ENCODE data around the gene ETV7. TPM values are rescaled to one million over a fixed set of nuclear protein-coding genes. Genes with fewer than 3 reads are reported as not detected.

ETV7 gene
- total RNA-seq, 2 donors from 2014 or later: 0.66 to 0.78 TPM

- H3K27me3 ChIP-seq: no peaks in the 10 kb centered on the region
- H3K27ac ChIP-seq: no peak overlapping the region
- H3K4me1 ChIP-seq: peaks cover 23% of the 10 kb centered on the region
- no peak for ATAC-seq
- no peaks in the 10 kb centered on the region for H3K36me3 ChIP-seq (replicated peaks in 1 of 2; ENCODE audit: insufficient read depth in 1 of 2, low read depth in 2 of 2)
- no peak for DNase-seq
- intact Hi-C loops (cut with DNase I): no loop called here
- 63 to 71% methylated on average over 4 of the region's 4 CpGs for WGBS, 2 donors
- TF ChIP-seq POLR2A (IDR thresholded peaks at IDR 0.05) (no peak), CTCF (IDR thresholded peaks at IDR 0.05) (no peak)
- H3K4me3 ChIP-seq: no peak overlapping the region
- no peaks in the 10 kb centered on the region for H3K9me3 ChIP-seq
Observed at GRCh38 chr6:36353411-36353915, 34.0 kb downstream of the ETV7 start.

GRCh38 chr6:36352477-36353157 lies 34.9 kb downstream of the ETV7 start:
- Histone ChIP-seq H3K4me1 (peaks cover 25% of the 10 kb centered on the region), H3K9me3 (no peaks in the 10 kb centered on the region), H3K36me3 (replicated peaks in 1 of 2; ENCODE audit: insufficient read depth in 1 of 2, low read depth in 2 of 2) (no peaks in the 10 kb centered on the region), H3K4me3 (no peak overlapping the region), H3K27me3 (no peaks in the 10 kb centered on the region), H3K27ac (no peak overlapping the region)
- WGBS, 2 donors: 84 to 85% methylated on average over 8 of the region's 8 CpGs
- intact Hi-C loops (cut with DNase I): no loop called here
- TF ChIP-seq CTCF (IDR thresholded peaks at IDR 0.05) (no peak), POLR2A (IDR thresholded peaks at IDR 0.05) (no peak)
- no peak for DNase-seq
- no peak for ATAC-seq

GRCh38 chr6:36350681-36351571 lies 36.5 kb downstream of the ETV7 start:
- peak overlapping the region in 2 of 4 donors; percentile 37 to 48 for H3K27ac ChIP-seq
- WGBS, 2 donors: 64 to 70% methylated on average over 12 to 15 of the region's 15 CpGs
- ATAC-seq: peak; percentile 38

GRCh38 chr6:36350082-36350481 lies 37.4 kb downstream of the ETV7 start:
- DNase-seq (no peak), ATAC-seq (no peak)
- no peaks in the 10 kb centered on the region for H3K9me3 ChIP-seq
- no peaks in the 10 kb centered on the region for H3K36me3 ChIP-seq (replicated peaks in 1 of 2; ENCODE audit: insufficient read depth in 1 of 2, low read depth in 2 of 2)
- peak overlapping the region in 1 of 4 donors; percentile 37 for H3K27ac ChIP-seq
- intact Hi-C loops (cut with DNase I): no loop called here
- WGBS, 2 donors: 64 to 79% methylated on average over 4 of the region's 4 CpGs
- no peak overlapping the region for H3K4me3 ChIP-seq
- H3K4me1 ChIP-seq: peaks cover 31% of the 10 kb centered on the region
- H3K27me3 ChIP-seq: no peaks in the 10 kb centered on the region
- TF ChIP-seq POLR2A (IDR thresholded peaks at IDR 0.05) (no peak), CTCF (IDR thresholded peaks at IDR 0.05) (no peak)

More at GRCh38 chr6:36350681-36351571, 36.5 kb downstream of the ETV7 start:
- H3K9me3 ChIP-seq: no peaks in the 10 kb centered on the region
- intact Hi-C loops (cut with DNase I): no loop called here
- no peak for TF ChIP-seq CTCF (IDR thresholded peaks at IDR 0.05)
- TF ChIP-seq POLR2A (IDR thresholded peaks at IDR 0.05): no peak
- H3K4me1 ChIP-seq: peaks cover 31% of the 10 kb centered on the region
- no peaks in the 10 kb centered on the region for H3K27me3 ChIP-seq
- H3K4me3 ChIP-seq: no peak overlapping the region
- DNase-seq: peak in 2 of 4 donors; percentile 36 to 46
- H3K36me3 ChIP-seq (replicated peaks in 1 of 2; ENCODE audit: insufficient read depth in 1 of 2, low read depth in 2 of 2): no peaks in the 10 kb centered on the region

Measured in body of pancreas (tissue), 4 donors.